ENCODE measurements around the gene DNAH1.

DNA sequence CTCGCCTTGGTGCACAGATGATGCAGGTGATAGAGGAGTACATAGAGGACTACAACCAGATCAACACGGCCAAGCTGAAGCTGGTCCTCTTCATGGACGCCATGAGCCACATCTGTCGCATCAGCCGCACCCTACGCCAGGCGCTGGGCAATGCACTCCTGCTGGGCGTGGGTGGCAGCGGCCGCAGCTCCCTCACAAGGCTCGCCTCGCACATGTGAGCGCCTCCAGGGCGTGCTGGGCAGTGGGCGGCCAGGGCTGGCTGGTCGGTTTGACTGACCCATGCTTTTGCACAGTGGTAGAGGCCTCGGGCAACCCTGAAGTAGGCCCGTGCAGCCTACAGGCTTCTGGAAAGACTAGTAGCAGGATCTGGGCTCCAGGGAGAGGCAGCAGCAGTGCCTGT, 65.5 kb downstream of the DNAH1 start:
- TF ChIP-seq, protein P1, sequence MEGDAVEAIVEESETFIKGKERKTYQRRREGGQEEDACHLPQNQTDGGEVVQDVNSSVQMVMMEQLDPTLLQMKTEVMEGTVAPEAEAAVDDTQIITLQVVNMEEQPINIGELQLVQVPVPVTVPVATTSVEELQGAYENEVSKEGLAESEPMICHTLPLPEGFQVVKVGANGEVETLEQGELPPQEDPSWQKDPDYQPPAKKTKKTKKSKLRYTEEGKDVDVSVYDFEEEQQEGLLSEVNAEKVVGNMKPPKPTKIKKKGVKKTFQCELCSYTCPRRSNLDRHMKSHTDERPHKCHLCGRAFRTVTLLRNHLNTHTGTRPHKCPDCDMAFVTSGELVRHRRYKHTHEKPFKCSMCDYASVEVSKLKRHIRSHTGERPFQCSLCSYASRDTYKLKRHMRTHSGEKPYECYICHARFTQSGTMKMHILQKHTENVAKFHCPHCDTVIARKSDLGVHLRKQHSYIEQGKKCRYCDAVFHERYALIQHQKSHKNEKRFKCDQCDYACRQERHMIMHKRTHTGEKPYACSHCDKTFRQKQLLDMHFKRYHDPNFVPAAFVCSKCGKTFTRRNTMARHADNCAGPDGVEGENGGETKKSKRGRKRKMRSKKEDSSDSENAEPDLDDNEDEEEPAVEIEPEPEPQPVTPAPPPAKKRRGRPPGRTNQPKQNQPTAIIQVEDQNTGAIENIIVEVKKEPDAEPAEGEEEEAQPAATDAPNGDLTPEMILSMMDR (IDR thresholded peaks at IDR 0.05) = no peak
- TF ChIP-seq EZH2 (IDR thresholded peaks at IDR 0.05; ENCODE audit: borderline replicate concordance, insufficient read depth, low read depth, low read length, poor library complexity, severe bottlenecking) = no peak
